Suprapubic skin (tissue), 3 donors: ENCODE measurements around the gene MRFAP1L1.
"Not testable (repeated sequence)": the region's sequence is repeated elsewhere in the genome, so short reads cannot be mapped to it uniquely, and the experiment has no call there.

Source experiments
- POLR2A ChIP-seq, 2 donors: fragments of 450-650 bp; IDR thresholded peaks; one replicate each; pipeline ENCODE4 v1.6.1; 2017; ENCODE audit warnings: antibody characterized with exemption in 2 of 2, mild to moderate bottlenecking in 2 of 2, moderate library complexity in 2 of 2
- TF ChIP-seq, protein P1 (sequence below), 2 donors: fragments of 200-600 bp in 1 of 2; fragments of 450-650 bp in 1 of 2; sonication (generic) in 1 of 2; IDR thresholded peaks; one replicate each; pipeline ENCODE4 v1.5.1; 2016 to 2019; ENCODE audit warnings: antibody characterized with exemption in 2 of 2, mild to moderate bottlenecking in 1 of 2, moderate library complexity in 1 of 2

- TF ChIP-seq POLR2A (IDR thresholded peaks at IDR 0.05): not testable (repeated sequence)
- TF ChIP-seq, protein P1, sequence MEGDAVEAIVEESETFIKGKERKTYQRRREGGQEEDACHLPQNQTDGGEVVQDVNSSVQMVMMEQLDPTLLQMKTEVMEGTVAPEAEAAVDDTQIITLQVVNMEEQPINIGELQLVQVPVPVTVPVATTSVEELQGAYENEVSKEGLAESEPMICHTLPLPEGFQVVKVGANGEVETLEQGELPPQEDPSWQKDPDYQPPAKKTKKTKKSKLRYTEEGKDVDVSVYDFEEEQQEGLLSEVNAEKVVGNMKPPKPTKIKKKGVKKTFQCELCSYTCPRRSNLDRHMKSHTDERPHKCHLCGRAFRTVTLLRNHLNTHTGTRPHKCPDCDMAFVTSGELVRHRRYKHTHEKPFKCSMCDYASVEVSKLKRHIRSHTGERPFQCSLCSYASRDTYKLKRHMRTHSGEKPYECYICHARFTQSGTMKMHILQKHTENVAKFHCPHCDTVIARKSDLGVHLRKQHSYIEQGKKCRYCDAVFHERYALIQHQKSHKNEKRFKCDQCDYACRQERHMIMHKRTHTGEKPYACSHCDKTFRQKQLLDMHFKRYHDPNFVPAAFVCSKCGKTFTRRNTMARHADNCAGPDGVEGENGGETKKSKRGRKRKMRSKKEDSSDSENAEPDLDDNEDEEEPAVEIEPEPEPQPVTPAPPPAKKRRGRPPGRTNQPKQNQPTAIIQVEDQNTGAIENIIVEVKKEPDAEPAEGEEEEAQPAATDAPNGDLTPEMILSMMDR (IDR thresholded peaks at IDR 0.05): not testable (repeated sequence)
Observed at GRCh38 chr4:6725427-6725961, 15.8 kb upstream of the MRFAP1L1 start.
